Activated B cell treated with CpG ODN at 0.5 μM for 24 hours (primary cell): Measurements from ENCODE around the gene ZBTB7A. TPM values are rescaled to one million over a fixed set of nuclear protein-coding genes. Genes with fewer than 3 reads are reported as not detected.

ENCODE experiments used
- ATAC-seq: fragments of 200-7000 bp; cut with Tn5 transposase; one replicate; pipeline ENCODE4 v1.10.0; 2021; ENCODE audit warnings: low read depth, mild to moderate bottlenecking, moderate library complexity
- CTCF ChIA-PET: fragments of 350-600 bp; sonication (Branson Sonifier 250); formaldehyde crosslinking; loops from one replicate; lab custom pipeline; 2021; ENCODE audit warnings: antibody characterized with exemption; lab: Charles Lee
- POLR2A ChIA-PET: fragments of 350-600 bp; sonication (Branson Sonifier 250); formaldehyde crosslinking; loops from one replicate; lab custom pipeline; 2021; ENCODE audit warnings: antibody characterized with exemption; lab: Charles Lee
- DNase-seq: peaks from one replicate; pipeline ENCODE4 v3.0.0; 2022
- H3K27ac Mint-ChIP-seq: one replicate; pipeline ENCODE4 v1.8.0; 2020; ENCODE audit warnings: mixed read lengths
- H3K27me3 Mint-ChIP-seq: one replicate; pipeline ENCODE4 v1.8.0; 2021; ENCODE audit warnings: mixed read lengths
- H3K36me3 Mint-ChIP-seq: one replicate; pipeline ENCODE4 v1.8.0; 2021; ENCODE audit warnings: low read depth, mixed read lengths
- H3K4me1 Mint-ChIP-seq: one replicate; pipeline ENCODE4 v1.8.0; 2021; ENCODE audit warnings: mixed read lengths
- H3K4me3 Mint-ChIP-seq: one replicate; pipeline ENCODE4 v1.8.0; 2020; ENCODE audit warnings: mild to moderate bottlenecking, mixed read lengths
- H3K9me3 Mint-ChIP-seq: one replicate; pipeline ENCODE4 v1.8.0; 2020; ENCODE audit warnings: mixed read lengths
- CTCF ChIP-seq: fragments of 200-600 bp; IDR thresholded peaks from one replicate; pipeline ENCODE4 v1.8.0; 2022; ENCODE audit warnings: antibody characterized with exemption, mild to moderate bottlenecking
- intact Hi-C: fragments of 100-400 bp; cut with micrococcal nuclease; formaldehyde crosslinking; loops from one replicate; pipeline ENCODE4 v1.15.1; 2024
- total RNA-seq: library from RNA; stranded (reverse); gene quantifications from 2 replicates; pipeline ENCODE4 v1.2.3, GENCODE V29; 2022

The ZBTB7A gene
- total RNA-seq, 1 donor from 2014 or later, result 49.2 TPM

GRCh38 chr19:4036576-4037300 is 30.0 kb downstream of the ZBTB7A start:
- ChIA-PET POLR2A (no interaction called here), CTCF (no interaction called here)
- Mint-ChIP-seq H3K27me3 (no peaks in the 10 kb centered on the region), H3K9me3 (no peaks in the 10 kb centered on the region), H3K36me3 (peaks cover 18% of the 10 kb centered on the region), H3K4me1 (peaks cover 2% of the 10 kb centered on the region), H3K4me3 (no peak overlapping the region), H3K27ac (no peak overlapping the region)
- no peak for ATAC-seq
- intact Hi-C loops, result no loop called here
- TF ChIP-seq CTCF, result no peak
- no peak for DNase-seq

GRCh38 chr19:4035582-4035981 is 31.1 kb downstream of the ZBTB7A start:
- Mint-ChIP-seq H3K27ac (no peak overlapping the region), H3K9me3 (no peaks in the 10 kb centered on the region), H3K4me3 (no peak overlapping the region), H3K27me3 (no peaks in the 10 kb centered on the region), H3K36me3 (peaks cover 26% of the 10 kb centered on the region), H3K4me1 (peaks cover 2% of the 10 kb centered on the region)
- ChIA-PET CTCF (no interaction called here), POLR2A (no interaction called here)
- TF ChIP-seq CTCF, result no peak
- DNase-seq (no peak), ATAC-seq (no peak)
- intact Hi-C loops, result no loop called here

GRCh38 chr19:4035018-4035566 is 31.6 kb downstream of the ZBTB7A start:
- no peaks in the 10 kb centered on the region for H3K9me3 Mint-ChIP-seq
- ATAC-seq (no peak), DNase-seq (no peak)
- no peak for TF ChIP-seq CTCF
- H3K4me3 Mint-ChIP-seq, result no peak overlapping the region
- intact Hi-C loops, result no loop called here
- ChIA-PET CTCF (no interaction called here), POLR2A (no interaction called here)
- no peak overlapping the region for H3K27ac Mint-ChIP-seq
- peaks cover 23% of the 10 kb centered on the region for H3K36me3 Mint-ChIP-seq
- no peaks in the 10 kb centered on the region for H3K4me1 Mint-ChIP-seq
- no peaks in the 10 kb centered on the region for H3K27me3 Mint-ChIP-seq

GRCh38 chr19:4034048-4035017 is 32.4 kb downstream of the ZBTB7A start:
- no peak overlapping the region for H3K27ac Mint-ChIP-seq

More at GRCh38 chr19:4034048-4035017, 32.4 kb downstream of the ZBTB7A start:
- no peak for TF ChIP-seq CTCF
- DNase-seq, result no peak
- Mint-ChIP-seq H3K9me3 (no peaks in the 10 kb centered on the region), H3K4me1 (no peaks in the 10 kb centered on the region), H3K36me3 (peaks cover 28% of the 10 kb centered on the region), H3K4me3 (no peak overlapping the region), H3K27me3 (no peaks in the 10 kb centered on the region)
- ChIA-PET CTCF (no interaction called here), POLR2A (no interaction called here)
- intact Hi-C loops, result no loop called here
- ATAC-seq, result no peak
